Esophagus squamous epithelium (tissue), 4 donors: ENCODE data around the gene SLC24A4.

Experiments used
- CTCF ChIP-seq, 6 experiments: fragments of 450-650 bp in 4 of 6; fragments of 200-600 bp in 2 of 6; sonication (generic) in 2 of 6; IDR thresholded peaks; one replicate each; pipeline ENCODE4 v1.5.1; 2016 to 2019; ENCODE audit warnings: antibody characterized with exemption in 6 of 6, mild to moderate bottlenecking in 4 of 6, moderate library complexity in 4 of 6
- POLR2A ChIP-seq, 4 donors: fragments of 450-650 bp; IDR thresholded peaks; one replicate each; pipeline ENCODE4 v1.6.1; 2017; ENCODE audit warnings: antibody characterized with exemption in 4 of 4, mild to moderate bottlenecking in 4 of 4, moderate library complexity in 3 of 4

GRCh38 chr14:92294506-92294905 lies 28.5 kb upstream of the SLC24A4 start:
- TF ChIP-seq CTCF (IDR thresholded peaks at IDR 0.05): no peak
- no peak for TF ChIP-seq POLR2A (IDR thresholded peaks at IDR 0.05)
